HG03095 (cell line): ENCODE measurements around the gene SERPINA1.

ENCODE experiments used
- ATAC-seq: cut with Tn5 transposase; IDR thresholded peaks from one replicate; pipeline ENCODE4 v1.9.1; 2021; ENCODE audit warnings: moderate library complexity; ENCODE audit not compliant: unreplicated experiment

Gene SERPINA1

DNA sequence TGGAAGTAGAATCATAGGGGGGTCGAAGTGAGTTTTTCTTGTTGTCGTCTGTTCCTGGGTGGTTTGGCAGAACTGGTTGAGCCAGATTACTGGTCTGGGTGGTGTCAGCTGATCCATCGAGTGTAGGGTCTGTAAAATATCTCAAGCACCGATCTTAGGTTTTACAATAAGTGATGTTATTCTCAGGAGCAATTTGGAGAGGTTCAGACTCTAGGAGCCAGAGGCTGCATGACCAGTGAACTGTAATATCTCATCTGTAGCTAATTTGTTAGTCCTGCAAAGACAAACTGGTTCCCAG is 9.7 kb upstream of the SERPINA1 start:
- ATAC-seq: no peak

DNA sequence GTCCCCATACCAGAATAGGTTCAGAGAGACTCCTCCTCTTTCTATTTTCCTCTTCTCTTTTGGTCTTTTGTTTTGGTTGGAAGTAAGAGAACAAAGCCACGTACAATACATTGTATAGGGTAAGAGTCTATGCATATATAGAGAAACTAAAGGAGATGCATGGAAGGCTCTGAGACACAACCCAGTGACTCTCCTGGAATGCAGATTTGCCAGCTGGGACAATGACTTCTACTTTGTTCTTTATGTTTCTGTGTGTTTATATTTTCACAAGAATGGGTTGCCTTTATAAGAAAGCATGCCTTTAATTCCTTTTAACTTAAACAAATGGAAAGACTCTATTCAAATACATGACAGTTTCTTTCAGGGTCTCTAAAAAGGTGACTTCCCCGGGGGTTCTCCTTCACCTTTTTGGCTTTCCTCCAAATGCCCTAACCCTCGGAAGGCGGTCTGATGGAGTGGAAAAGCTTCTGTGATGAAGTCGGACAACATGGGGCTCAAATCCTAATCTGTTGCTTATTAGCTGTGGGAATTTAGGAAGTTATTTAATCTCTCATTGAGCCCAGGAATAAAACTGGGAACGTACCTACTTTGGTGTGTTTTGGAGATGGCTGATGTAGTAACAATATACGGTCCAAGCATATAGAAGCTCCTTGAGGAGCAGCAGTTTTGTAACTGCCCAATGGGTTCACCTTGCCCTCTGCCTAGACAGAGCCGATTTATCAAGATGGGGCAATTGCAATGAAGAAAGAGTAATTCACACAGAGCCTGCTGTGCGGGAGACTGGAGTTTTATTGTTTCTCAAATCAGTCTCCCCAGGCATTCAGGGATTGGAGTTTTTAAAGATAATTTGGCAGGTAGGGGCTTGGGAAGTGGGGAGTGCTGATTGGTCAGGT is 9.1 kb upstream of the SERPINA1 start:
- no peak for ATAC-seq

DNA sequence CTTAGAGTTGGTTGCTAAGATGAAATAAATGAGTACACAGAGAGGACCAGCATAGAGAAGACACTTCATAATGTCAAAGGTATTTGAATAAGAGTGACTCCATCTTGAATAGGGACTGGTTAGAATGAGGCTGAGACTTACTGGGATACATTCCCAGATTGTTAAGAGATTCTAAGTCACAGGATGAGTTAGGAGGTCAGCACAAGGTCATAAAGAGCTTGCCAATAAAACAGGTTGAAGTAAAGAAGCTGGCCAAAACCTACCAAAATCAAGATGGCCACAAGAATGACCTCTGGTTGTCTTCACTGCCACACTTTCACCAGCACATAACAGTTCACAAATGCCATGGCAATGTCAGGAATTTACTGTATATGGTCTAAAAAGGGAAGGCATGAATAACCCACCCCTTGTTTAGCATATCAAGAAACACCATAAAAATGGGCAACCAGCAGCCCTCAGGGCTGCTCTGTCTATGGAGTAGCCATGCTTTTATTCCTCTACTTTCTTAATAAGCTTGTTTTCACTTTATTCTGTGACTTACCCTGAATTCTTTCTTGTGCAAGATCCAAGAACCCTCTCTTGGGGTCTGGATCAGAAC is 8.3 kb upstream of the SERPINA1 start:
- no peak for ATAC-seq

DNA sequence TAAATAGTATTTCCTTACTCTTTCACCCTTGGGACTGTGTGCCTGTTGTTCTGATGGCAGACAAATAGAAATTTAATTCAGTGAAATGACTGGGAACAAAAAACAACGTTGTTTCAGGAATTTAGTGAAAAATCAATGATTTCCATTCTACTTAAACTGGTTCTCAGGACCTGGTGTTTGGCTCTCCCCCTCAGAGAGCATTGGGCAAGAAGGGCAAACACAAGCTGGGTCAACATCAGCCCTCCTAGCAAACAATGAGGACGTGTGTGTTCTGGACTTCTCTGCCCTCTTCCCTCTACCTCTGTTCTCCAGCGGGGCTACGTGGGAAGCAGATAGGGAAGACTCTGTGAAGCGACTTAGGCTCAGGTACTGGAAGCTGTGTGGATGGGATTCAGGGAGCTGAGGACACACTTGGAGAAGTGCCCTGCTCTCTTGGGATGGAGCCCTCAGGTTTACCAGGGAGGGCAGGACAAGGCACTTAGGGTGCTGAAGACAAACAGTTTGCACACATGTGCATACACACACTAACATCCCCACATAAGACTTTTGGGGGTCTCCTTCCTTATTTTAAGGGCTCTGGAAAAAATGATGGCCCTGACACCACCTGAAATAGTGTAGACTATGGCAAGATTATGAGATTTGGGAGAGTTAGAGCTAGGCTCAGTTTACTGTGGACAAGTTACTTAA is 7.6 kb upstream of the SERPINA1 start:
- ATAC-seq: no peak

DNA sequence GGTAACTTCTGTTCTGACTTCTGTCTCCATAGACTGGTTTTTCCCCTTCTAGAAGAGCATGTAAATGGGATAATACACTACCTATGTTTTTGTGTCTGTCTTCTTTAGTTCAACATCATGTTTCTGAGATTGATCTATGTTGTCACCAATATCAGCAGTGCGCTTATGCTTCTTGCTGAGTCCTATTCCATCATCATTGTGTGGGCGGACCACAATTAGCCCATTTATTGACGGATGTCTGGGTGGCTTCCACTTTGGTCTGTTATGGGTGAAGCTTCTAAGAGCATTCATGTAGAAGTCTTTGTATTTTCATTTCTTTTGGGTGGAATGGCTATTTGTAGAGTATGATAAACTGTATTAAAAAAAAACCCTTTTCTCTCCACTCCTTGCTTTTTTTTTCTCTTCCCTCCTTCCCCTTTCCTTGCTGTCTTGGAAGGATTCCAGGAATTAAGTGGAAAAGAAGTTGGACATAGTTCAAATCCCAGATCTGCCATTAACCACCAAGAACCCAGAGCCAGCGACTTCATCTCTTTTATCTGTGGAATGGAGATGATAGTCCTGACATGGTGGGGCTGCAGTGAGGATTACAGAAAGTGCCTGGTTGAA is 7.0 kb upstream of the SERPINA1 start:
- ATAC-seq: no peak

DNA sequence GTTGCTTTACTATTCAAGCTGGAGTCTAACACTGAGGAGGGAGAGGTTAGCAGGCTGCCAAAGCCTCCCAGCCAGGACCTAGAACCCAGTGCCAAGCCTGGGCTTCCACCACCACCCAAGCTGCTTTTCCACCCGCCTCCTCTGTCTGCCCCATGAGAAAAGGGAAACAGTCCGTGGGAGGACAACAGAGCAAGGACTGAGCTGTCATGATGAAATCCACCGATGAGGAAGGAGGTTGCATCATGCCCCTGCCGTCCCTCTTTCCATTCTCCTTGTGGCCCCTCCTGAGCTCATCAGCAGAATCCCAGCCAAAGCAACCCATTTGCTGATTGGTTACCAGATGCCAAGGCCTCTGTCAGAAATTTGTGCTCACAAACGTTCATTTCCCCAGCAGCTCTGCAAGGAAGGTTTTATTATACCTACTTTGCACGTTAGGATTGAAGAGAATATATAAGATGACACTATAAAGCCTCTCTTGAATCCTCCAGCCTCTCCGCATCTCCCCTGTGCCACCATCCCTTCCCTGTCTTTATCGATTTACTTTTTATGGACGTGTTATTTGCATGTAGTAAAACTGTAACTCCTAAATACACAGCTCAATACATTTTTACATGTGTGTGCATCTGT is 6.3 kb upstream of the SERPINA1 start:
- no peak for ATAC-seq

GRCh38 chr14:94394025-94394493 is 5.7 kb upstream of the SERPINA1 start:
- ATAC-seq: no peak

DNA sequence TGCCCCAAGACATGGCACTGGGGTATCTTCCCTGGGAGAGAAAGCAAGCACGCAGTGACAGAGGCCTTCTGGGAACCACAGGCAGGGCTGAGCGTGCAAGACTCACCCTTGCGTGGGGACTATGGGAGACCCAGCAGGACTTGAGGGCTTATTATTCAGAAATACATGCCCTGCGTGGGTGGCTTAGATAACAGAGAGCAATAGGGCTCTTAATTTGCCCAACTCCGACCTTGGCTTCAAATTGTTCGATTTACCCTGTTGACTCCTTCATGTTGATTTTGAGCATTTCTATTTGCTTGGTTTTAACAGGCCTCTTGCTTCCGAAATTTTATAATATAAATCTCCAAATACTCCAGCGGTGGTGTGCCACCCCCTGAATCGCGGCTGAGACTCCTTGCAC is 5.1 kb upstream of the SERPINA1 start:
- ATAC-seq: no peak

DNA sequence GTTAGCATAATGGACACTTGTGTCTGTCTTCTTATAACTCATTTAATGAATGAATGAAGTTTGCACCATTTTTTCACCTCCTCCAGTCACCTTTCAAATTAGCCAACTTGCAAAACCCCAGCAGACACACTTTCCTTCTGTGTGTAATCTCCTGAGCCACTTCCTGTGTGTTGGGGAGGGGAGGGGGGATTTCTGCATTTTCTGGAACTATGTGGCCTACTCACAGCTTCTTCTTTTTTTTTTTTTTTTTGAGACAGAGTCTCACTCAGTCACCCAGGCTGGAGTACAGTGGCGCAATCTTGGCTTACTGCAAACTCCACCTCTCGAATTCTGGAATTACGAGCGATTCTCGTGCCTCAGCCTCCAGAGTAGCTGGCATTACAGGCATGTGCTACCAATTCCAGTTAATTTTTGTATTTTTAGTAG is 4.1 kb upstream of the SERPINA1 start:
- ATAC-seq: no peak

- ATAC-seq: no peak
Observed at GRCh38 chr14:94391281-94391975, 3.0 kb upstream of the SERPINA1 start.

DNA sequence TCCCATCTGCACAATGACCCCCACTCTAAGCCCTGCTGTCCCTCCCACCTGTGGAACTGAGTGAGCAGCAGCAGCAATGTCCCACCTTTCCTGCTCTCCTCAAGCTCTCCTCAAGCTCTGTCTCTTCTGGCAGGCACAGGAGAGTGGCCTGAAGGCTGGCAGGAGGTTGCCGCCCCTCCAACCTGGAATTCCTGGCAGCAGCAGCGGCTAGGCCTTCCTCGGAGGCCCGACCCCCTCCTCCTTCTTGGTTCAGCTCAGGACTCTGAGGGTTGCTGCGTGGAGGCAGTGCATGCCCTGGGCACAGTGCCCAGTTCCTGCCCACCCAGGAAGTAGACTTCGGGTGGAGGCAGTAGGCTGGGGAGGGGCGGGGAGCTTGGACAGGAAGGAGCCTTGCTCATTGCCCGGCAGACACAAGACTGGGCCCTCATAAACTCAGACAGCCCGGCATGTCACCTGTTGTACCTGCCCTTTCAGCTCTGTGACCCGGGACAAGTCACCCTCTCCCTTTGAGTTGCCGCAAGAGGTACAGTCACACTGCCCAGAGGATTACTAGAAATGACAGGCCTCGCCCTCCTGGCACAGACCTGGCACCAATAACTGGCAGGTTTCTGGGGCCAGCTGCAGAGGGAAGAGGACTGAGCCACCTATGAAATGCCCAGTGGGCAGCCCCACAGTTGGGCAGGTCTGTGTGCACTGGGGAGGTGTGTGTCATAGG is 2.1 kb upstream of the SERPINA1 start:
- no peak for ATAC-seq

GRCh38 chr14:94389731-94390371 is 1.4 kb upstream of the SERPINA1 start:
- no peak for ATAC-seq

GRCh38 chr14:94389104-94389469 is 685 bp upstream of the SERPINA1 start:
- no peak for ATAC-seq

DNA sequence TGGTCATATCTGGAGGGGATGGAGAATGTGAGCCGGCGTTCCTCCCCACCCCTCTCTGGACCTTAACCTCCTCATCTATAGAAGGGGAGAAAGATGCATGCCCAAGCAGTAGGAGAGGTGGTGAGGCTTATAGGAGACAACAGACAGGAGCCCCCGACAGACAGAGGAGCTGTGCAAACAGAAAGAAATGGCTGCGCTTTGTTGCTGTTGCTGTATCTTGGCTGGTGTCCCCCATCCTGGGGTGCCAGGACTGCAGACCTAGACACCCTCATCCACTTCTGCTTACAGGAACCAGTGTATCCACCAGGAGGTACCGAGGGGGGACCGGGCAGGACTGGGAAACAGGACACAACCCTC is 397 bp downstream of the SERPINA1 start:
- no peak for ATAC-seq

DNA sequence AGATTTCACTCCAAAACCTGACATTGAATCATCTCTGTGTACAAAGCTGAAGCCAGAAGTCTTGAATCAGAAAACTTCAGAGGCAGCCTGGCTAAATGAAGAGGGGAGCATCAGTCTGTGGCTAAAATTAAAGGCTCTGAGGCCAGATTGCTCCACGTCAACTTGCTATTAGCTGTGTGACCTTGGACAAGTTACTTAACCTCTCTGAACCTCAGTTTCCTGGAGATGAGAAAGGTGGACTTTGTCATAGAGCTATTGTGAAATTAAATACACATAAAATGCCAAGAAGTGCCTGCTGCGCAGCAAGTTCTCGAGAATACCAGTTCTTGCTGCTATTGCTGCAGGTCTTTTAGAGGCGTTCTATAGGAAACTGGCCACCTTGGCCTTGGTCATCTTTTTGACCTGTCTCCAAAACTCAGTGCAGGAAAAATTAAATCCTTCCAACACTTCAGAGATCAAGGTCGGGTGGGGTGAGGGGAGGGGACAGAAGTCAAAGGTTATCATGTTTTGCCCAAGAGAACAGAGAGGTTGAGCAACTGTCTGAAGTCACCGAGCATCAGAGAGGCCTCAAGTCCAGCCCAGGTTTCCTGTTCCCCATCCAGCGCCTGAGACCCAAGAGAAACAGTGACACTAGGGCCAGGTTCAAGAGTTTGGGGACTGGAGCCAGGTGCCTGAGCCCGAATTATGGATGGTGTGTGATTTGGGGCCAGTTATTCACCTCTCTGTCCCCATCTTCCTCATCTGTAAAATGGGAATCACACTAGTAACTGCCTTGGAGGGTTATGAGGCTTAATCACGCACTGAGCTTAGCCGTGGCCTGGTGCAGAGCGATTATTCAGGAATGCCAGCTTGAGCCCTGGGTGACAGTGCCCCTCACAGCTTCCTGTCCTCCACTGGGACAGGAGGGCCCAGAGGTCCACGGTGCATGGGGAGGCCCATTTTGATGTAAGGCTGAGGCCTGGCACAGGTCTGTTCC is 1.1 kb downstream of the SERPINA1 start:
- no peak for ATAC-seq

GRCh38 chr14:94386085-94387031 is 2.0 kb downstream of the SERPINA1 start:
- ATAC-seq: no peak

GRCh38 chr14:94385553-94386057 is 2.8 kb downstream of the SERPINA1 start:
- no peak for ATAC-seq
